BLaER1 treated with 17β-estradiol and CSF1 and Interleukin-3, amounts not matched to agents 10 nM and 100 nM (cell line): ENCODE measurements around the gene KLHL15.
A peak's percentile ranks its signal among the peaks of the same experiment; 100 is the strongest.
"Not testable (repeated sequence)": the region's sequence is repeated elsewhere in the genome, so short reads cannot be mapped to it uniquely, and the experiment has no call there.

Source experiments
- H3K27ac ChIP-seq, 11 experiments: shearing (Covaris generic); formaldehyde crosslinking; 2 replicates each; pipeline ENCODE4 v1.8.1; 2022
- H3K27me3 ChIP-seq, 11 experiments: shearing (Covaris generic); formaldehyde crosslinking; 2 replicates each; pipeline ENCODE4 v1.8.1; 2022
- H3K36me3 ChIP-seq, 11 experiments: shearing (Covaris generic); formaldehyde crosslinking; 2 replicates each; pipeline ENCODE4 v1.8.1; 2022
- H3K4me1 ChIP-seq, 10 experiments: shearing (Covaris generic); formaldehyde crosslinking; 2 replicates each; pipeline ENCODE4 v1.8.1; 2022
- H3K4me2 ChIP-seq, 11 experiments: shearing (Covaris generic); formaldehyde crosslinking; 2 replicates each; pipeline ENCODE4 v1.8.1; 2022
- H3K4me3 ChIP-seq, 10 experiments: shearing (Covaris generic); formaldehyde crosslinking; 2 replicates each; pipeline ENCODE4 v1.8.1; 2022
- H3K9ac ChIP-seq, 11 experiments: shearing (Covaris generic); formaldehyde crosslinking; 2 replicates each; pipeline ENCODE4 v1.8.1; 2022
- H3K9me3 ChIP-seq, 11 experiments: shearing (Covaris generic); formaldehyde crosslinking; replicated peaks in 1 of 11; 2 replicates each; pipeline ENCODE4 v1.8.1; 2022
- H4K20me1 ChIP-seq, 11 experiments: shearing (Covaris generic); formaldehyde crosslinking; 2 replicates each; pipeline ENCODE4 v1.8.1; 2022
- Cebpa-rat ChIP-seq, 11 experiments: shearing (Covaris generic); IDR thresholded peaks; 2 replicates each; pipeline ENCODE4 v1.8.1; 2022

The KLHL15 gene

GRCh38 chrX:24027086-24027485 is at the start of gene KLHL15:
TSS of gene KLHL15 (minus strand) at chrX:24027186. CDS start at chrX:24006693, 20,493 bp downstream.
- peak within 1 kb of the TSS; percentile 57 to 94 (median 76) for H3K4me3 ChIP-seq
- peak within 1 kb of the TSS; percentile 31 to 81 (median 64) for H3K4me2 ChIP-seq
- H3K9ac ChIP-seq, result peak within 1 kb of the TSS; percentile 82 to 97 (median 90)
- TF ChIP-seq Cebpa-rat (IDR thresholded peaks at IDR 0.05), result no peak
- H3K36me3 ChIP-seq, result peaks cover 0 to 8% (median 0%) of the 10 kb centered on the region in 11 experiments; a peak in 6 of 22 replicates
- H4K20me1 ChIP-seq, result peaks cover 0 to 24% (median 0%) of the 10 kb centered on the region in 11 experiments; a peak in 9 of 22 replicates
- H3K4me1 ChIP-seq, result peaks cover 0 to 8% (median 0%) of the 10 kb centered on the region in 10 experiments; a peak in 3 of 20 replicates
- peaks cover 0 to 53% (median 14%) of the 10 kb centered on the region in 11 experiments; a peak in 14 of 22 replicates for H3K27me3 ChIP-seq
- H3K9me3 ChIP-seq, result peaks cover 7 to 18% (median 11%) of the 10 kb centered on the region in 11 experiments; a peak in 16 of 22 replicates
- peak within 1 kb of the TSS; percentile 84 to 96 (median 92) for H3K27ac ChIP-seq

GRCh38 chrX:24069877-24070276 is 42.9 kb upstream of the KLHL15 start:
- Histone ChIP-seq H3K27me3 (peaks cover 0 to 8% (median 0%) of the 10 kb centered on the region in 11 experiments; a peak in 1 of 22 replicates), H3K4me2 (no peak overlapping the region), H4K20me1 (peaks cover 0 to 93% (median 76%) of the 10 kb centered on the region in 11 experiments; a peak in 21 of 22 replicates), H3K9ac (no peak overlapping the region), H3K4me3 (no peak overlapping the region), H3K36me3 (peaks cover 0 to 100% (median 0%) of the 10 kb centered on the region in 11 experiments; a peak in 16 of 22 replicates), H3K27ac (no peak overlapping the region), H3K4me1 (no peaks in the 10 kb centered on the region), H3K9me3 (no peaks in the 10 kb centered on the region)
- TF ChIP-seq Cebpa-rat (IDR thresholded peaks at IDR 0.05), result no peak

- TF ChIP-seq Cebpa-rat (IDR thresholded peaks at IDR 0.05), result no peak
- Histone ChIP-seq H3K27me3 (peaks cover 0 to 28% (median 0%) of the 10 kb centered on the region in 11 experiments; a peak in 5 of 22 replicates), H3K4me3 (no peak overlapping the region), H3K9ac (no peak overlapping the region), H3K36me3 (peaks cover 0 to 98% (median 0%) of the 10 kb centered on the region in 11 experiments; a peak in 15 of 22 replicates), H3K4me1 (0 out of 20 replicates have a peak, but pooled peaks cover 0 to 11% (median 0%) of the 10 kb centered on the region in 10 experiments), H3K9me3 (no peaks in the 10 kb centered on the region), H3K4me2 (no peak overlapping the region), H3K27ac (no peak overlapping the region), H4K20me1 (peaks cover 0 to 73% (median 25%) of the 10 kb centered on the region in 11 experiments; a peak in 17 of 22 replicates)
Observed at GRCh38 chrX:24063488-24063887, 36.5 kb upstream of the KLHL15 start.

- H3K4me3 ChIP-seq, result no peak overlapping the region
- TF ChIP-seq Cebpa-rat (IDR thresholded peaks at IDR 0.05), result no peak
- H3K9me3 ChIP-seq, result no peaks in the 10 kb centered on the region
- peaks cover 0 to 19% (median 6%) of the 10 kb centered on the region in 10 experiments; a peak in 13 of 20 replicates for H3K4me1 ChIP-seq
- peaks cover 0 to 36% (median 4%) of the 10 kb centered on the region in 11 experiments; a peak in 9 of 22 replicates for H3K27me3 ChIP-seq
- no peak overlapping the region; a peak in 1 of 22 replicates for H3K9ac ChIP-seq
- H4K20me1 ChIP-seq, result peaks cover 0 to 25% (median 0%) of the 10 kb centered on the region in 11 experiments; a peak in 9 of 22 replicates
- H3K27ac ChIP-seq, result peak overlapping the region in 1 of 11 experiments; percentile 75; a peak in 4 of 22 replicates
- H3K4me2 ChIP-seq, result no peak overlapping the region
- peaks cover 0 to 28% (median 0%) of the 10 kb centered on the region in 11 experiments; a peak in 11 of 22 replicates for H3K36me3 ChIP-seq
Observed at GRCh38 chrX:24055043-24055356, 28.0 kb upstream of the KLHL15 start.

GRCh38 chrX:24054182-24055042 is 27.4 kb upstream of the KLHL15 start, which contains the start of gene EIF2S3:
TSS of gene EIF2S3 (plus strand) at chrX:24054956. CDS start at chrX:24054969, 13 bp downstream.
- no peak within 1 kb of the TSS for H3K4me3 ChIP-seq
- H3K9ac ChIP-seq, result no peak within 1 kb of the TSS; a peak in 1 of 22 replicates
- TF ChIP-seq Cebpa-rat (IDR thresholded peaks at IDR 0.05), result peak; percentile 62 to 98 (median 92); a peak in 21 of 22 replicates
- peak within 1 kb of the TSS in 2 of 11 experiments; percentile 73 to 83; a peak in 13 of 22 replicates for H3K4me2 ChIP-seq
- H3K4me1 ChIP-seq, result peaks cover 0 to 18% (median 6%) of the 10 kb centered on the region in 10 experiments; a peak in 13 of 20 replicates
- H3K9me3 ChIP-seq, result no peaks in the 10 kb centered on the region
- H3K27ac ChIP-seq, result peak within 1 kb of the TSS in 1 of 11 experiments; percentile 75; a peak in 4 of 22 replicates
- peaks cover 0 to 36% (median 4%) of the 10 kb centered on the region in 11 experiments; a peak in 10 of 22 replicates for H3K27me3 ChIP-seq
- H4K20me1 ChIP-seq, result peaks cover 0 to 25% (median 0%) of the 10 kb centered on the region in 11 experiments; a peak in 9 of 22 replicates
- H3K36me3 ChIP-seq, result peaks cover 0 to 22% (median 0%) of the 10 kb centered on the region in 11 experiments; a peak in 11 of 22 replicates

GRCh38 chrX:24050522-24051318 is 23.7 kb upstream of the KLHL15 start:
- Histone ChIP-seq H3K27me3 (peaks cover 0 to 50% (median 10%) of the 10 kb centered on the region in 11 experiments; a peak in 12 of 22 replicates), H4K20me1 (peaks cover 0 to 25% (median 0%) of the 10 kb centered on the region in 11 experiments; a peak in 6 of 22 replicates), H3K9me3 (peaks cover 0 to 11% (median 0%) of the 10 kb centered on the region in 11 experiments; a peak in 2 of 22 replicates)
- not testable (repeated sequence) for H3K4me1 ChIP-seq, H3K4me3 ChIP-seq, H3K9ac ChIP-seq, H3K27ac ChIP-seq, H3K36me3 ChIP-seq, H3K4me2 ChIP-seq

- not testable (repeated sequence) for H3K4me3 ChIP-seq, H3K9ac ChIP-seq, H3K36me3 ChIP-seq, H3K4me2 ChIP-seq, H3K27ac ChIP-seq, H3K4me1 ChIP-seq
- Histone ChIP-seq H4K20me1 (peaks cover 0 to 25% (median 0%) of the 10 kb centered on the region in 11 experiments; a peak in 5 of 22 replicates), H3K9me3 (peaks cover 0 to 11% (median 0%) of the 10 kb centered on the region in 11 experiments; a peak in 2 of 22 replicates), H3K27me3 (peaks cover 0 to 57% (median 10%) of the 10 kb centered on the region in 11 experiments; a peak in 12 of 22 replicates)
Observed at GRCh38 chrX:24049643-24050042, 22.7 kb upstream of the KLHL15 start.

- H3K4me1 ChIP-seq, H3K4me3 ChIP-seq: not testable (repeated sequence)
Observed at GRCh38 chrX:24046060-24046459, 19.1 kb upstream of the KLHL15 start.

More at GRCh38 chrX:24046060-24046459, 19.1 kb upstream of the KLHL15 start:
- not testable (repeated sequence) for H4K20me1 ChIP-seq, H3K36me3 ChIP-seq, H3K9ac ChIP-seq, H3K27ac ChIP-seq, H3K4me2 ChIP-seq
- H3K9me3 ChIP-seq, result peaks cover 0 to 11% (median 0%) of the 10 kb centered on the region in 11 experiments; a peak in 2 of 22 replicates
- H3K27me3 ChIP-seq, result peaks cover 0 to 65% (median 10%) of the 10 kb centered on the region in 11 experiments; a peak in 13 of 22 replicates
